H1 (cell line): ENCODE data around the gene TAMALIN. TPM values are rescaled to one million over a fixed set of nuclear protein-coding genes. Genes with fewer than 3 reads are reported as not detected.

ENCODE experiments used
- ATF3 ChIP-seq: IDR thresholded peaks from 2 replicates; pipeline ENCODE4 v1.6.1; 2011; ENCODE audit warnings: low read depth, mild to moderate bottlenecking, low read length; ENCODE audit not compliant: insufficient read depth
- BRCA1 ChIP-seq: IDR thresholded peaks from 2 replicates; pipeline ENCODE4 v1.6.1; 2012; ENCODE audit warnings: low read depth, low read length, improper control_type of control experiment
- CTCF ChIP-seq, 3 experiments: IDR thresholded peaks; 1 replicate in 2 of 3; 2 replicates in 1 of 3; pipeline versions ENCODE4 v1.5.1 to v1.6.1; 2011; ENCODE audit warnings: low read length in 3 of 3, mild to moderate bottlenecking in 3 of 3, inconsistent platforms in 2 of 3, low read depth in 1 of 3, moderate library complexity in 1 of 3; ENCODE audit not compliant: insufficient read depth in 1 of 3; ENCODE audit errors: control extremely low read depth in 1 of 3
- GTF2F1 ChIP-seq: IDR thresholded peaks from 2 replicates; pipeline ENCODE4 v1.6.1; 2012; ENCODE audit warnings: low read depth, low read length, improper control_type of control experiment, borderline replicate concordance
- YY1 ChIP-seq: IDR thresholded peaks from 2 replicates; pipeline ENCODE4 v1.6.1; 2011; ENCODE audit warnings: low read depth, mild to moderate bottlenecking, low read length
- polyA plus RNA-seq, 7 experiments: library from polyadenylated mRNA; depleted of rRNA in 3 of 7; stranded (reverse) in 5 of 7; unstranded in 2 of 7; fragments of >200 nt in 5 of 7; fragments of 200-250 nt in 2 of 7; gene quantifications; 1 replicate in 5 of 7; 2 replicates in 1 of 7; 4 replicates in 1 of 7; pipeline versions ENCODE4 v1.2.1 to v1.2.3, GENCODE V29; 2011 to 2013; ENCODE audit warnings: missing spikeins in 2 of 7, mixed read lengths in 2 of 7
- total RNA-seq: library from RNA; stranded (reverse); fragmentation: NEBNext Ultra II Directional; extraction: Animal tissue kit (Norgen Biotek cat#: 25700); gene quantifications from 2 replicates; pipeline ENCODE4 v1.2.1, GENCODE V29; 2021

Gene TAMALIN
- total and polyA plus RNA-seq, 2 of the 8 experiments (the other 6 are each of a cell fraction or from before 2014, with no cell fraction given), result 2.6 to 4.9 TPM

GRCh38 chr12:52019113-52019770 lies 12.5 kb downstream of the TAMALIN start (continued):
- TF ChIP-seq BRCA1 (no peak), ATF3 (no peak), CTCF (IDR thresholded peaks at IDR 0.05; ENCODE audit: control extremely low read depth in 1 of 3, insufficient read depth in 1 of 3, low read depth in 1 of 3, low read length in 3 of 3) (no peak), GTF2F1 (no peak), YY1 (no peak)
